C4-2B (cell line): Measurements from ENCODE around the gene ZNF792.

Experiments
- H3K27ac ChIP-seq: fragments of 450-650 bp; 2 replicates; pipeline ENCODE4 v1.5.1; 2017
- CTCF ChIP-seq: fragments of 450-650 bp; conservative IDR thresholded peaks from 2 replicates; pipeline ENCODE4 v1.5.1; 2017; ENCODE audit warnings: mild to moderate bottlenecking
- ZFX ChIP-seq: fragments of 450-650 bp; IDR thresholded peaks from 2 replicates; pipeline ENCODE4 v1.6.1; 2017

ZNF792 gene

GRCh38 chr19:34991542-34992333 lies 27.7 kb upstream of the ZNF792 start:
- no peak for TF ChIP-seq ZFX
- TF ChIP-seq CTCF = no peak
- H3K27ac ChIP-seq = no peak overlapping the region

GRCh38 chr19:34990578-34991192 lies 26.7 kb upstream of the ZNF792 start:
- no peak for TF ChIP-seq CTCF
- no peak for TF ChIP-seq ZFX
- H3K27ac ChIP-seq = no peak overlapping the region

- TF ChIP-seq ZFX (no peak), CTCF (no peak)
- no peak overlapping the region for H3K27ac ChIP-seq
Measured at GRCh38 chr19:34989298-34989697, 25.3 kb upstream of the ZNF792 start.

- no peak overlapping the region for H3K27ac ChIP-seq
- TF ChIP-seq ZFX (no peak), CTCF (no peak)
Measured at GRCh38 chr19:34988119-34988518, 24.1 kb upstream of the ZNF792 start.

- no peak for TF ChIP-seq ZFX
- H3K27ac ChIP-seq = no peak overlapping the region
Measured at GRCh38 chr19:34985249-34986022, 21.4 kb upstream of the ZNF792 start.

GRCh38 chr19:34984287-34984686 lies 20.3 kb upstream of the ZNF792 start:
- H3K27ac ChIP-seq = no peak overlapping the region
- TF ChIP-seq ZFX (no peak), CTCF (no peak)

- H3K27ac ChIP-seq = no peak overlapping the region
- TF ChIP-seq ZFX (no peak), CTCF (no peak)
Measured at GRCh38 chr19:34983786-34984185, 19.8 kb upstream of the ZNF792 start.
